Activated gamma-delta T cell treated with anti-CD3 and anti-CD28 coated beads, Interleukin-2, amount 50 U/mL, for 16 hours (primary cell): ENCODE measurements around the gene NR1I2.

Source experiments
- DNase-seq: peaks from one replicate; pipeline ENCODE4 v3.0.0-alpha.2; 2020; ENCODE audit warnings: low read depth

The NR1I2 gene

DNA sequence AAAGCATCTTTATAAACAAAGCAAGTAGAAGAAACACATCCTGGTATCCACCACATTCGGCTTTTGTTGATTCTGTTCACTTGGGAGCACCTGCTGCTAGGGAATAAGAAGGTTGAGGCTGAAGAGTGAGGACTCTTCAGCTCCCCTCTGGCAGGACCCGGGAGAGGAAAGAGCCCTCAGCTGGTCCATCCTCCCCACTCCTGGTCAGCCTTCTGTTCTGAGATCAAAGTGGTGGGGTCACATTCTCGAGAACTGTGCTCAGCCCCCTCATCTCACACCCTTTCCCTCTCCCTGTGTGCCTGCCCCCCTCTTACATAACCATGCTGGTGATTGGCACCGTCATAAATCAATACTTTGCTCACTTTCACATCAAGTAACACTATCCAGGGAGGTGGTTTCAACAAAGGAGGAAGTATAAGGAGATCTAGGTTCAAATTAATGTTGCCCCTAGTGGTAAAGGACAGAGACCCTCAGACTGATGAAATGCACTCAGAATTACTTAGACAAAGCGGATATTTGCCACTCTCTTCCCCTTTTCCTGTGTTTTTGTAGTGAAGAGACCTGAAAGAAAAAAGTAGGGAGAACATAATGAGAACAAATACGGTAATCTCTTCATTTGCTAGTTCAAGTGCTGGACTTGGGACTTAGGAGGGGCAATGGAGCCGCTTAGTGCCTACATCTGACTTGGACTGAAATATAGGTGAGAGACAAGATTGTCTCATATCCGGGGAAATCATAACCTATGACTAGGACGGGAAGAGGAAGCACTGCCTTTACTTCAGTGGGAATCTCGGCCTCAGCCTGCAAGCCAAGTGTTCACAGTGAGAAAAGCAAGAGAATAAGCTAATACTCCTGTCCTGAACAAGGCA is at the start of gene NR1I2:
Gene NR1I2, plus strand, starts transcription at position 772 of the 869 bp plus-strand sequence.
- DNase-seq: no peak

DNA sequence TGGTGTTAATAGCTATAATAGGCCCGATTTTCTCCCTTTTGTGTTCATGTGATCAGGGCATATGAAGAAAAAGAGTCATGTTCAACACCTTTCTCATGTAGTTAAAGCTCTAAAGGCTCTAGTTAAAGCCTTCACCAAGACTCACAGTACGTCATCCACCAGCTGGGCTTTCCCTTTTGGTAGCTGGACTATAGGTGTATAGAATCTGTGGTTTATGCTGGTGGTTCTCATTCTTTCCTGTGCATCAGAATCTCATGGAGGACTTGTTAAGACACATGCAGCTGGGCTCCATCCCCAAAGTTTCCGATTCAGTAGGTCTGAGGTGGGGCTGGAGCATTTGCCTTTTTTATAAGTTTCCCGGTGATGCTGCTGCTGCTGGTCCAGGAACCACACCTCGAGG is 48.1 kb upstream of the NR1I2 start:
- DNase-seq: no peak

DNA sequence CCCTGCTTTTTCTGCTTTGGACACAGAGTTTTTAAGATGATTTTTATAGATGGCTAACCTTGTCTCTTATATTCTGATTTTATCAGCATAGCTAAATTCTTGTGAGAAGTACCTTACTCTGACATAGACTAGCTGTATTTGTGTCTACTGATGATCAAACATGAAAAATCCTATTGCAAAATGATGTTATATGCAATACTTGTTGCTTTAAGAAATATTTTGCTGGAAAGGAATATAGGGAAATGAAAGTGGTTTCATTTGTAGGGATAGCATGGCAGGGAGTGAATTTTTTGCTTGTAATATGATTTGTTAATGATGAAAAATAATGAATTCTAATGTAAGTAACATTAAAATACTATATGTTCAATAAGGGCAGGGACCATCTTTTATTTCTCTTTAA is 43.2 kb upstream of the NR1I2 start:
- no peak for DNase-seq

DNA sequence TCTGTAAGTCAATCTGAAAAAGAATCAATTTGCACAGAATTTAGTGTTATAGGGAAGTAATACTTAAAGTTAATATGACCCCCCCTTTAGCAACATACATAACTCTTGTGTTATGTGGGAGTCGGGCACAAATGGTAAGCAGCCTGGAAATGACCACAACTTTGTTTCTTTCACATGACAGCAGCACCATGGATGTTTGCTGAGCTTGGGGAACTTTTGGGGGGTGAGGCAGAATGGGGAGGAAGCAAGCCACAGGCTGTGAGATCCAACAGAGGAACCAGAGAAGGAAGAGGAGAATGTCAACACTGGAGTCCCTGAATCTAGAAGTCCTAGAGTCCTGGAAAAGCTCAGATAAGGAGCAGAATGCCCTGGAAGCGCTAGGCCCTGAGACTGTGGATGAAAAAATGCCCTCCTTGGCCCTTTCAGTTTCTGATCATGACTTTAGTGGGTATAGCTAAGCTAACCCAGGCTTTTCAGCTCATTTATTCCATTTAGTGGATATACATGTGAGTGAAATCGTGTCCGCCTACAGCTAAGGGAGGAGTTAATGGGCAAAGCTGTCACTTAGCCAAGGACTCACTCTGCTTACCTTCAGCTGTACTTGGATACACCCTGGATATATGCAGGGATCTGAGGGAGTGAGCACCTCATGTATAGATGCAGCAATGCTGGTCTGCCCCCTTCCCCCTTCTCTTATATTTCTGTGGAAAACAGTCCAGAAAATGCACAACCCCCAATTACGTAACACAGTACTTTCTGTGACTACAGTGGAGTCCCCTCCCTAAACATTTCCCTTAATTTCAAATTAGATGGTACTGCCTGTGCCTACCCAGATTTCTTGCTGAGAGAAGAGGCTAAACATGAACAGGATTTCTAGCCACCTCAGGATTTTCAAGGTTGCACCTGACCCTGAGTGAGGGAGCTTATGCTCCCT is 40.0 kb upstream of the NR1I2 start:
- DNase-seq: no peak

DNA sequence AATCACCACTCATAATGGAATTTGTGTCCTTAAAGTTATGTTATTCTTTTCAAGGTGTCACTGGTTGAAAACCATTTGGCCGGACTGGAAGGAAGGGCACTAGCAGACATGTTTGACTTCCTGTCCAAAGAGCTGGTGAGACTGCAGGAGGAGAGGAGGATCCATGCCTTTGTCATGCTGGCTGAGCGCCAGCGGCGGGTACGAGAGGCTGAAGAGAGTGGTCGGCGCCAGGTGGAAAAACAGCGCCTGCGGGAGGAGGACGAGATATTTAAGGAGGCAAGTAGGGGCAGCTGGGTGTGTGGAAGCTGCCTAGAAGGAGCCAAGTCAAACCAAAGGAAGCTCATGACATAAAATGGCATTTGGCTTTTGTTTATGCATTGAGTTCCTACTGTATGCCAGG is 38.0 kb upstream of the NR1I2 start:
- no peak for DNase-seq

DNA sequence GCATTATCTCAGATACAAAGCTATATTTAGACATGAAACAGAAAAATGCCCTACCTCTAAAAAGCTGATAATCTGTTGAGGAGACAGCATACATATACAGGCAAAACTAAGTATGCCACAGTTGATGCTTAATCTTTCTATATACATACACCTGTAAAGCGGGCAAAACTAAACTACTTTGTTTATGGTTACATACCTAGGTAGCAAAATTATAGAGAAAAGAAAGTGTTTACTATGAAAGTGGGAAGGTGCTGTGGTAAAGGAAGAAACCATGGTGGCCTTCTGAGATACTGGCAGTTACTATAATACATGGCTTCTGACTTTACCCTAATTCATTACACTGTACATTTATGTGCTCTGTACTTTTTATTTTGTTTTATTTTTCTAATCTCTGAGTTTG is 36.0 kb upstream of the NR1I2 start:
- no peak for DNase-seq

DNA sequence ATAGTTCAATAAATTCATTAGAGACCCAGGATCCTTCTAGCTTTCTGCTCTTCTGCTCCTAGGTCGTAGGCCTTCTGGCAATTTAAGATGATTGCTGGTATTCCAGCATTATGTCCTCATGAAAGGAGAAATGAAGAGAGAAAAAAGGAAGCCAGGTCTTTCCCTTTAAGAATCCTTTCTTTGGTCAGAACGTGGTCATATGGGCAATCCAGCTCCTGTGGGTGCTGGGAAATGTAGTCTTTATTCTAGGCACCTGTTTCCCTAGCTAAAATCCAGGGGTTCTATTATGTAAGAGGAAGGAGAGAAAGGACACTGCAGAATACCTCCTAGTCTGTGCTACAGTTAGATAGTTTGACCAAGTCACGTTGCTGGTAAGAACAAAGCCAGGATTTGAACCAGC is 35.5 kb upstream of the NR1I2 start:
- no peak for DNase-seq

DNA sequence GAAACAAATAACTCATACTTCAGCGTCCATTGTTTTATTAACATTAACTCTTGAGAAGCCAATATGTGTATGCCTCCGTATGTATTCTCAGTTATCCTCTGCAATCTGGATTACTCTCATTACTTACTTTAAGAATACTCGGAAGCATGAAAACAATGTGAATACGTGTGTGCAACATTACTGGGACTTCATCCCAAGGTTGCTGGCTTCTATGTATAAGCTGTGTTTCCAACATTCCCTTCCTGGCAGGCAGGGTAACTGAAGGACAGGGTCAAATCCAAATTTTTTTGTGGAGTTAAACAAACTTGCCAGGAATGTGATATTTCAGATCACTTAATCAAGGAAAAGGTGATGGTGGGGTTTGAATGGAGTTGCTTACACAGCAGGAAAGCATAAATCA is 34.5 kb upstream of the NR1I2 start:
- no peak for DNase-seq

DNA sequence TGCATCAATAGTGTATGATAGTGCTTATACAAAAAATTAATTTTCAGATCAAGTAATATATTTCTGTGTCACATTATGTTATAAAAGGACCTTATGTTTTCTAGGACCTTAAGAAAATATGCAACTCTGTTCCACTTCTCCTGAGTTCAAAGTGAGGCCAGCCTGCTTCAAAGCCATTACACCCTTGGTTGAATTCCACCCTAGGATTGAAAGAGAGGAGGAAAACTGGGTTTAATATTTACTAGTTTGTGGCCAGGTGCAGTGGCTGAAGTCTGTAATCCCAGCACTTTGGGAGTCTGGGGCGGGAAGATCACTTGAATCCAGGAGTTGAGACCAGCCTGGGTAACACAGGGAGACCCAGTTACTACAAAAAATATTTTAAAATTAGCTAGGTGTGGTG is 32.9 kb upstream of the NR1I2 start:
- no peak for DNase-seq

DNA sequence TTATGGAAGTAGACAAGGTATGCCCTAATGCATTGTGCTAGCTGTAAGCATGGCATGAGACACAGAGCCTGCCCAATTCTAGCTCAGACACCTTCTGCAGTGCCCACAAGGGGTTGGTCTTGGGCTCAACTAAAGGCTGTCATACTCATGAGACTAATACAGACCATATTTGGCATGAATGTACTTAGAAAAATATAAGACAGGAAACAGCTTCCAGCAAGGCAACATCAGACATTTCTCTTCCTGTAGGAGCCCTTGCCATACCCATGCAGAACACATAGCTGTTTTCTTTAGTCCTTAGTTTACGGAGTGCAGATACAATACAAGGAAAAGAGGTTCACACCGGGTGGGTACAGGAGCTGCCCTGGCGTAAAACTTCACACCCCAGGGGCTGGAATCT is 30.5 kb upstream of the NR1I2 start:
- DNase-seq: no peak

DNA sequence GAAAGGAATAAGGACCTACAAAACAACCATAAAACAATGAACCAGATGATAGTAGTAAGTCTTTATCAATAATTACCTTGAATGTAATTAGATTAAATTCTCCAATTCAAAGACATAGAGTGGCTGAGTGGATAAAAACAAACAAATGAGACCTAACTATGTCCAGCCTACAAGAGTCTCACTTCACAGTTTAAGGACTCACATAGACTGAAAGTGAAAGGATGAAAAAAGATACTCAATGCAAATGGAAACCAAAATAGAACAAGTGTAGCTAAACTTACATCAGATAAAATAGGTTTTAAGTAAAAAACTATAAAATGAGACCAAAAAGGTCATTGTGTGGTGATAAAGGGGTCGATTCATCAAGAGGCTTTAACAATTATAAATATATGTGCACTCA is 21.9 kb upstream of the NR1I2 start:
- DNase-seq: no peak

DNA sequence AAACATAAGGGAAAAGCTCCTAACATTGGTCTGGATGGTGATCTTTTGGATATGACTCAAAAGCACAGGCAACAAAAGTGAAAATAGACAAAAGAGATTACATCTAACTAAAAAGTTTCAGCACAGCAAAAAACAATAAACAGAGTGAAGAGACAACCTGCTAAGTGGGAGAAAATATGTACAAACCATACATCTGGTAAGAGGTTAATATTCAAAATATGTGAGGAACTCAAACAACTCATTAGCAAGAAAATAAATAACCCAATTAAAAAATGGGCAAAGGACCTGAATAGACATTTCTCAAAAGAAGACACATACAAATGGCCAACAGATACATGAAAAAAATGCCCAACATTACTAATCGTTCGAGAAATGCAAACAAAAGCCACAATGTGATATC is 19.0 kb upstream of the NR1I2 start:
- DNase-seq: no peak

DNA sequence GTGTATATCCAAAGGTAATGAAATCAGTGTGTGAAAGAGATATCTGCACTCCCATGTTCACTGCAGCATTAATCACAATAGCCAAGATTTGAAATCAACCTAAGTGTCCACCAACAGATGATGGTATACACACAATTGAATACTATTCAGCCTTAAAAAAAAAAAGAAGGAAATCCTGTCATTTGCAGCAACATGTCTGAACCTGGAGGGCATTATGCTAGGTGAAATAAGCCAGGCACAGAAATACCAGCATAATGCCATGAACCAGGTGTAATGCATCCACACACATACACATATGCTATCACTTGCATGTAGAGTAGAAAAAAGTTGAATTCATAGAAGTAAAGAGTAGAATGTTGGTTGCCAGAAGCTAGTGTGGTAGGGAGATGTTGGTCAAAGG is 18.4 kb upstream of the NR1I2 start:
- no peak for DNase-seq

DNA sequence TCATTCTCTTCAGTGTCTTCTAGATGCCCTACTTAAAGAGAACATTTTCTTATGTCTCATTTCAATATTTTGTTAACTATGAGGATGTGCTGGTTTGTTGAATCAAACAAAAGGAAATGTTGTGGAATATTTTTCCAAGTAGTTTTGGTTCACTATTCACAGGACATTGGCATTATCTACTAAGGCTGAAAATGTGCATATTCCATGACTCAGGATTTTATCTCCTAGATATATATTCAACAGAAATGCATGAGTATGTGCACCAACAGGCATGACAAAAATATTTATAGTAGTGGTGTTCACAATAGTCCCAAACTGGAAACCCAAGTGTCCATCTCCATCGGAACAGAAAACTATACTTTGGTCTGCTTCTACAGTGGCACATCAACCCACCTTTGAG is 16.7 kb upstream of the NR1I2 start:
- DNase-seq: no peak

DNA sequence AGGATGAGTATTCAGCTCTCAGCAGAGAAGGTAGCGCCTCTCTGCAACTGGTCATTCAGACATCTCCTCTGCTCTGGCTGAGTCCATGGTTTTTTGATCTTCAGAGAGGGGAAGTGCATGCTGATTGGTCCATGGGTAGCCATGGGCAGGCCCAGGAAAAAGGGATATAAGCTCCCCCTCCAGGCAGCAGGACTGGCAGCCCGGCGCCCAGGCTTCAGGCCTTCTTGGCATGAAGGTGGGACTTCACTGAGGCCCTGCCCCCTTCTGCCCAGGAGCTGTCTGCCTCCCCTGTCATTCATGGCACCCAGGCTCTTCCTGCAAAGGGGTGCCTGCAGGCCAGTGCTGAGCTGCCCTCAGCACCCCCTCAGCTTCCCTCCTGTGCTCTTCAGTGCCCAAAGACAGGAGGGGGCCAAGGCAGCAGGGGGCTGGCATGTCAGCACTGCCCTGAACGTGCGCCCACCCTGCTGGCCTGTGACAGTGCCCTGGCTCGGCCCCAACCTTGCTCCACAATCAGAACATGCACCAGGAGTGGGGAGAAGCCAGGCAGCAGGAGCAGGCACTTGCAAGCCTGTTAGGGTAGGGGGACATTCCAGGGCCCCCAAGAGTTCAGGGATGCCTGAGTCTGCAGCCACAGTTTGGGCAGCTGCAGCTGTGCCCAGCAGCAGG is 13.8 kb upstream of the NR1I2 start:
- no peak for DNase-seq

DNA sequence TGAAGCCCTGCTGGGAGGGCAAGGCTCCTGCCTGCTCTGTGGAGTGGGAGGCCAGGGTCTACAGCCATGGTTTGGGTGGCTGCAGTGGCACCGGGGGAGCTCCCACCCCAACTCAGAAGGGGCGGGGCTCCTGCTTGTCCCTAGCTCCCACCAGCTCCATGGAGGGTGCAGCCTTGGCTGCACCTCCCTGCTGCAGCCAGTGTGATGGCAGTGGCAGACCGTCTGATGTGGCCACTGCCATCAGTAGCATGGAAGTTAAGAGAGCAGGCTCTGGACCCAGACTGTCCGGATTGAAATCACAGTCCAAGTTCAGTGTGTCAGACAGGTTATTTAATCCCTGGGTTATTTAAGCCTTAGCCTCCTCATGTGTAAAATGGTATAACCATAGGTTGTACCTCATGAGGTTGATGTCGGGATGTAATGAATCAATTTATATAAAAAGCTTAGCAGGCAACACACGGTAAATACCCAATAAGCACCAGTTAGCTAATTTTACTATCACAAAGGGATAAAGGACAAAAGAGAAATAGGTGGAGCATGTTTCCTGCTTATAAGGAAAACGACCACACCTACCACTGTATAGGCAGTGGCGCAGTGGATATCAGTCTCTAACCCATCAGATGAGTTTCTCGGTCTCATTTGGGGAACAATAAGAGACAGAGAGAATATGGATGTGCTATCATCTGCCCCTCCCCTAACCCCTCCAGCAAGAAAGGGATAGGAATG is 13.1 kb upstream of the NR1I2 start:
- no peak for DNase-seq

DNA sequence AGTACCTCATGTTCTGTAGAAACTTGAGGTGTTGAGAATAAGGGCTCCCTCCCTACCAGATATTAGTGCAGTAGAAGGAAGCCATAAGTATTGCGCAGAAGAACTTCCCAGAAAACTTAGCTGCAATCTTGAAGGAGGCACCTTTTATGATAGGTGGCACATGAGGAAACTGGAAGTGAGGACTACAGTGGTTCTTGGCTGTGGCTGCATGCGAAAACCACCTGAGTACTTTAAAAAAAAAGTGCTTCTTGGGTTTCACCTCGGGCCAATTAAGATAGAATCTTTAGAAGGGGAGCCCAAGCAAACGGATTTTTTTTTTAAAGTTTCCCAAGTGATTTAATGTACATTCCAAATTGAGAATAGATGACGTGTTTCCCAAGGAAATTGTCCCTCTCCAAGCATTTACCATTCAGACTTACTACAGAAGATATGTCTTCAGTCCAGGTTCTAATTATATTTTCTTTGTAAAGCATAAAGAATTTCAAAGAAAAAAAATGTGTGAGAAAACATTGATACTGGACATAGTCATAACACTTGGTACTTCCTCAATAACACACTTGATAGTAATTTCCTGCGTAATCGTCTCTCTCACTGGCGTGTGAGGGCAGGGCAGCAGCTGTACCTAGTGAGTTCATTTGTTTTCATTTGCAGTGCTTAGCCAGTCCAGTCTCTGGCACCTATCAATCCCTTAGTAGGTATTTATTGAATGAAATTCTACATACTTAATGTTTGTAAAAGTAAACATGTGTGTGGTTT is 12.3 kb upstream of the NR1I2 start:
- DNase-seq: no peak

DNA sequence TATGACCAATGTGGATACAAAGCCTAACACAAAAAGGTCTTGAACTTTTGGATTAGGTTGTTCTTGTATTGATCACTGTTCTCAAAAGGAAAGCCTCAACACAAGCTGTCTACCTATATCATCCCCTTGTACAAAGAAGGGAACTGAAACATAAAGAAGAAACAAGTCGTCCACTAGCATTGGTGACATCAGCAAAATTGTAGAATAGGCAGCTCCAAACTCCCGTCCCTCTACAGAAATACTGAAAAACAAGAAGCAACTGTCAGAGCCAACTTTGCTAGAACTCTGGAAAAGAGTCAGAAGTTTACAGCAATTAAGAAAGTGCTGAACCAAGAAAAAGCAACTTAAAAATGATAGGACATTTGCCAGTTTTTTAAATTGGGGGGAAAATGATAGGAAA is 7.5 kb upstream of the NR1I2 start:
- DNase-seq: no peak

DNA sequence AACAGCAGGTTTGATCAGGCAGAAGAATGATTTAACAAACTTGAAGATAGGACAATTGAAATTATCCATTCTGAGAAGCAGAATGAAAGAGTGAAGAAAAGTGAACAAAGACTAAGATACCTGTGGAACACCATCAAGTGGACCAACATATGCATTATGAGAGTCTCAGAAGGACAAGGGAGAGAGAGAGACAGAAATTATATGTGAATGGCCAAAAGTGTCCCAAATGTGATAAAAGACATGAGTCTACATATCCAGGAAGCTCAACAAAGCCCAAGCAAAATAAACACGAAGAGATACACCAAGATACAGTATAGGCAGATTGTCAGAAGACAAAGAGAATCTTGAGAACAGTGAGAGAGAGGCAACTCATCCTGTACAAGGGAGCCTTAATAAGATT is 5.6 kb upstream of the NR1I2 start:
- DNase-seq: no peak

DNA sequence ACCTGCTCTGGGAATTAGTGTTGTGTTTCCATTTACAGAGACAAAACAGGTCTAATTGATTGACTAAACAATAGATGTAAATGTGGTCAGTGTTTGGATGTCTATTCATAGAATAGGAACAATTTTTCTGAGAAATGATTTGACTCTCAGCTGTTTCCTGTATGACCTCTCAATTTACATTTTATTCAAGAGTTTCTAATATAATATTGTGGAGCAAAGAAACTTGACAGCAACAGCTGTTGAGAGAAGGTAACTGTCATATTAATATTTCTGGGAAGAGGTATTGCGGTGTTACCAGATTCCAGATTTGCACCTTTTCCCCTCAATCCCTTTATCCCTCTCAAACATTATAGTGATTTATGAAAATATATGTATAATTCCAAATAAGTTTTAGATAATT is 3.7 kb upstream of the NR1I2 start:
- DNase-seq: no peak

DNA sequence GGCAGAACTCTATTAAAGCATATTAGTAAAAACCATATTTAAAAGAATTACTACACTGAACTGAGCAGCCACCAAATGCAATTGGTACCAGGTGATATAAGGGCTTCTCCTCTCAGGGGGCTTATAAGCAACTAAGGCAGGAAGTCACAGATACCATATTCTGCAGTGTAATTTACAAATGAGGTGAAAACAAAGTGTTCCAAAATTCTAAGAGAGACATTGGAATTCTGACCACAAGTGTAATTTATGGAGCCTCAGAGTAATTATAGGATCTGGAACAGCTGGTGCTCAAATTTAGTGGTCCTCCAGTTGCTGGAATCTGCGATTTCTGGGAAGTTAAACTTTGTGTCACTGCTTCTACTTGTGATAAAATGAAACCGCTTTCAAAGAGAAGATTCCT is 3.1 kb upstream of the NR1I2 start:
- DNase-seq: no peak
